CD4-positive, alpha-beta T cell (primary cell): Measurements from ENCODE around the gene SMCO2. TPM values are rescaled to one million over a fixed set of nuclear protein-coding genes. Genes with fewer than 3 reads are reported as not detected.

Experiments
- ATAC-seq: fragments of 200-7000 bp; cut with Tn5 transposase; one replicate; pipeline ENCODE4 v1.10.0; 2022; ENCODE audit warnings: mild to moderate bottlenecking; ENCODE audit not compliant: poor library complexity
- CTCF ChIA-PET: fragments of 350-600 bp; sonication (Branson Sonifier 250); formaldehyde crosslinking; loops from one replicate; lab custom pipeline; 2021; ENCODE audit warnings: antibody characterized with exemption, inconsistent platforms; lab: Charles Lee
- POLR2A ChIA-PET: fragments of 350-600 bp; sonication (Branson Sonifier 250); formaldehyde crosslinking; loops from one replicate; lab custom pipeline; 2021; ENCODE audit warnings: antibody characterized with exemption, inconsistent platforms; lab: Charles Lee
- DNase-seq, 14 experiments: peaks; one replicate each; pipeline ENCODE4 v3.0.0-alpha.2; 2013 to 2020; ENCODE audit warnings: mixed read lengths in 2 of 14
- H3K27ac ChIP-seq, 2 donors: one replicate each; pipeline versions ENCODE4 v1.5.1 to v1.7.0; 2013; ENCODE audit warnings: low read length in 2 of 2, low read depth in 1 of 2, mild to moderate bottlenecking in 1 of 2
- H3K27me3 ChIP-seq, 2 experiments: 1 replicate in 1 of 2; 2 replicates in 1 of 2; pipeline versions ENCODE4 v1.6.1 to v1.7.0; 2013; ENCODE audit warnings: low read length in 2 of 2, control low read depth in 1 of 2, mild to moderate bottlenecking in 1 of 2, moderate library complexity in 1 of 2; ENCODE audit not compliant: insufficient read depth in 2 of 2, control insufficient read depth in 1 of 2
- H3K36me3 ChIP-seq: one replicate; pipeline ENCODE4 v1.6.1; 2013; ENCODE audit warnings: low read length, control low read depth; ENCODE audit not compliant: insufficient read depth
- H3K4me1 ChIP-seq: one replicate; pipeline ENCODE4 v1.6.1; 2013; ENCODE audit warnings: low read length, control low read depth; ENCODE audit not compliant: insufficient read depth
- H3K4me3 ChIP-seq: one replicate; pipeline ENCODE4 v1.5.1; 2013; ENCODE audit warnings: mild to moderate bottlenecking, low read length, moderate library complexity
- H3K9me3 ChIP-seq, 2 experiments: 1 replicate in 1 of 2; 2 replicates in 1 of 2; pipeline versions ENCODE4 v1.6.1 to v1.7.0; 2013; ENCODE audit warnings: low read length in 2 of 2, mild to moderate bottlenecking in 2 of 2, control low read depth in 1 of 2, moderate library complexity in 1 of 2; ENCODE audit not compliant: control insufficient read depth in 1 of 2, insufficient read depth in 1 of 2
- H3K27ac Mint-ChIP-seq: one replicate; pipeline ENCODE4 v1.8.0; 2020; ENCODE audit warnings: mixed read lengths
- H3K27me3 Mint-ChIP-seq: one replicate; pipeline ENCODE4 v1.8.0; 2021; ENCODE audit warnings: mixed read lengths
- H3K36me3 Mint-ChIP-seq: one replicate; pipeline ENCODE4 v1.8.0; 2021; ENCODE audit warnings: low read depth, mixed read lengths
- H3K4me1 Mint-ChIP-seq: one replicate; pipeline ENCODE4 v1.8.0; 2021; ENCODE audit warnings: low read depth, mixed read lengths
- H3K4me3 Mint-ChIP-seq: one replicate; pipeline ENCODE4 v1.8.0; 2020; ENCODE audit warnings: mild to moderate bottlenecking, mixed read lengths
- H3K9me3 Mint-ChIP-seq: one replicate; pipeline ENCODE4 v1.8.0; 2020; ENCODE audit warnings: mixed read lengths
- CTCF ChIP-seq: fragments of 200-600 bp; IDR thresholded peaks from one replicate; pipeline ENCODE4 v1.8.0; 2022; ENCODE audit warnings: antibody characterized with exemption, mild to moderate bottlenecking
- intact Hi-C, 2 experiments: fragments of 100-400 bp; cut with DNase I in 1 of 2; cut with micrococcal nuclease in 1 of 2; formaldehyde crosslinking; loops; one replicate each; pipeline versions ENCODE4 v1.15.1 to v1.9.0; 2023 to 2025; cut with DNase I, micrococcal nuclease
- total RNA-seq, 174 experiments: library from RNA in 2 of 174; stranded (reverse) in 2 of 174; gene quantifications; one replicate each; pipeline ENCODE4 v1.2.3 and lab custom pipeline; 2021 to 2026

SMCO2 gene
- total RNA-seq, 2 experiments from 2014 or later, result not detected

GRCh38 chr12:27474344-27474743 lies 27.8 kb downstream of the SMCO2 start:
- Histone ChIP-seq H3K27ac (no peak overlapping the region), H3K4me3 (no peak overlapping the region), H3K27me3 (no peaks in the 10 kb centered on the region), H3K4me1 (no peaks in the 10 kb centered on the region), H3K36me3 (no peaks in the 10 kb centered on the region), H3K9me3 (peaks cover 15 to 23% of the 10 kb centered on the region in 2 experiments)
- ATAC-seq (no peak), DNase-seq (no peak)
- Mint-ChIP-seq H3K27me3 (no peaks in the 10 kb centered on the region), H3K27ac (no peak overlapping the region), H3K4me1 (peaks cover 15% of the 10 kb centered on the region), H3K36me3 (no peaks in the 10 kb centered on the region), H3K9me3 (peaks cover 21% of the 10 kb centered on the region), H3K4me3 (no peak overlapping the region)
- ChIA-PET POLR2A (no interaction called here), CTCF (no interaction called here)
- intact Hi-C loops, result no loop called here
- no peak for TF ChIP-seq CTCF

GRCh38 chr12:27477049-27477448 lies 30.5 kb downstream of the SMCO2 start:
- Histone ChIP-seq H3K36me3 (no peaks in the 10 kb centered on the region), H3K4me1 (no peaks in the 10 kb centered on the region), H3K4me3 (no peak overlapping the region), H3K27ac (no peak overlapping the region), H3K9me3 (peaks cover 15 to 23% of the 10 kb centered on the region in 2 experiments), H3K27me3 (no peaks in the 10 kb centered on the region)
- peaks cover 15% of the 10 kb centered on the region for H3K4me1 Mint-ChIP-seq
- intact Hi-C loops, result no loop called here
- H3K36me3 Mint-ChIP-seq, result no peaks in the 10 kb centered on the region
- no peak for DNase-seq
- peaks cover 21% of the 10 kb centered on the region for H3K9me3 Mint-ChIP-seq
- no peak overlapping the region for H3K27ac Mint-ChIP-seq
- no peak for TF ChIP-seq CTCF
- no peak for ATAC-seq
- H3K4me3 Mint-ChIP-seq, result no peak overlapping the region
- ChIA-PET POLR2A (no interaction called here), CTCF (no interaction called here)
- no peaks in the 10 kb centered on the region for H3K27me3 Mint-ChIP-seq

- Histone ChIP-seq H3K4me1 (no peaks in the 10 kb centered on the region), H3K27me3 (no peaks in the 10 kb centered on the region), H3K4me3 (no peak overlapping the region), H3K27ac (no peak overlapping the region), H3K36me3 (no peaks in the 10 kb centered on the region), H3K9me3 (peaks cover 15 to 23% of the 10 kb centered on the region in 2 experiments)
- no peak for TF ChIP-seq CTCF
- H3K27ac Mint-ChIP-seq, result no peak overlapping the region
- H3K27me3 Mint-ChIP-seq, result no peaks in the 10 kb centered on the region
- H3K4me3 Mint-ChIP-seq, result no peak overlapping the region
- no peaks in the 10 kb centered on the region for H3K36me3 Mint-ChIP-seq
- DNase-seq (no peak), ATAC-seq (no peak)
- intact Hi-C loops, result no loop called here
- ChIA-PET POLR2A (no interaction called here), CTCF (no interaction called here)
- H3K4me1 Mint-ChIP-seq, result no peaks in the 10 kb centered on the region
- H3K9me3 Mint-ChIP-seq, result peaks cover 21% of the 10 kb centered on the region
Observed at GRCh38 chr12:27478949-27479348, 32.4 kb downstream of the SMCO2 start.
